T-helper 2 cell (primary cell): Measurements from ENCODE around the gene SLC4A8.
A peak's percentile ranks its signal among the peaks of the same experiment; 100 is the strongest.
"Not testable (repeated sequence)": the region's sequence is repeated elsewhere in the genome, so short reads cannot be mapped to it uniquely, and the experiment has no call there.

Source experiments
- DNase-seq, 5 experiments: peaks; one replicate each; pipeline versions ENCODE4 v3.0.0 to v3.0.0-alpha.2; 2012 to 2022

The SLC4A8 gene

DNA sequence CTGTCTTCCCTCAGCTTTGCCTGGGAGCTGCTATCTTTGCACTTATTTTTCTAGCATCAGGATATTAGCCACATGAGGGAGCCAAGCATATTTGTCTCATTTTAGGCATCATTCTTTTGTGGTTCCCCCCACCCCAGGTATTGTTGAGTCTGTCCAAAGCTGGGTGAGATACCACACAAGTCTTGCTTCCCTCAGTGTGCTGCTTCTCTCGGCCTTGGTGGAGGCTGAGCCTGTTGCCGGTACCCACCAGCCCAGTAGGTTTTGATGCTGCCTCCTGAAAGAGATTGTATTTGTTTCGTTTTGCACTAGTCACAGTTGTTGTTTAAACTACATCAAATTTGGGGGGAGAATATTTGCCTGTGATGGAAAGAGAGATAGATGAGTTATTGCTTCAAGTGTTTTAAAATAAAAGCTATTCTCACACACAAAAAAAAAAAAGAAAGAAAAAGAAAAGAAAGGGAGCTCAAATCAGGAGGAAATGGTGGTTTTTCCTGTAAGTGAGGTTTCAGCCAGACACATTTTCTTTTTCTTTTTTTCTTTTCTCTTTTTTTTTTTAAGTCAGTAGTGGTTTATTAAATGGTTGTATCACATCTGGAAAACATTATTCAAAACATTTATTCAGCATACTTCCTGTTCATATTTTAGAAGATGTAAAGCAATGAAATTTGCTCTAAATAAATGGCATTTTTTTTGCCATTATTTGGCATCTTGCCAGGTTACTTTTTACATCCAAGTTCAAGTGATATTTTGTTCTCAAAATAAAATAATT is 58.5 kb downstream of the SLC4A8 start:
- peak in 1 of 5 experiments; percentile 77 for DNase-seq

- peak in 1 of 5 experiments; percentile 65 for DNase-seq
Observed at GRCh38 chr12:51484119-51484518, 59.5 kb downstream of the SLC4A8 start.

DNA sequence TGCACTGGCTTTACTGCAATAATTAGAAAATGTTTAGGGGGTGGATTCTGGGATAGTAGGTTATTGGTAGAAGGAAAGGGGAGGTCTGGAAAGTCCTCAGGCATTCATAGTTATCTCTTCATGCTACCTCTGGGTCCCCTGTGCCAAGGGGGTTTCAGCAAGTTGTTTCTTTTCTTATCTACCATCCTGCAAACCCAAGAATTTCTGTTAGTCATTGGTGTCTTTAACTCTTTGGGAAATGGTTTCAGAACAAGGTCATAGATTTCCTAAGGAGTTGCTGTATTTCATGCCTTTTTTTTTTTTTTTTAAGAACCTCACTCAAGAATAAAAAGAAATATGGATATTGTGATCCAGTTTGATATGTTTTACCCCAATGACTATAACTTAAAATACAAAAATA is 63.6 kb downstream of the SLC4A8 start:
- DNase-seq: no peak

DNA sequence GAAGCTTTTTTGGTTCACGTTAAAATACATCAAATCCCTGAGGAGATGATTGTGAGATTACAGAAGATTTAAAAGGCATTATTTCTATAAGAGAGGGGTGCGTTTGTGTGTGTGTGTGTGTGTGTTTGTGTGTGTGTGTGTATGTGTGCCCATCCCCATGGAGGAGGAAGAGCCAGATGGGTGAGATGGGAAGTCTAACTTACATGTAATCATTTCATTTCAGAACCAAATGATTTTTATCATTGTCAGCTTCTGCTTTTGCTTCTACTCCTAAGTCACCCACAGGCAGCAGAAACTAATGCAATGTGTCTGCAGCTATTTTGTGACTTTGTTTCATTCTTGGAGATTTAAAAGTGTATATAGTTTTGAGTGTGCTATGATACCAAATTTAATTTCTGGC is 68.7 kb downstream of the SLC4A8 start:
- no peak for DNase-seq

DNA sequence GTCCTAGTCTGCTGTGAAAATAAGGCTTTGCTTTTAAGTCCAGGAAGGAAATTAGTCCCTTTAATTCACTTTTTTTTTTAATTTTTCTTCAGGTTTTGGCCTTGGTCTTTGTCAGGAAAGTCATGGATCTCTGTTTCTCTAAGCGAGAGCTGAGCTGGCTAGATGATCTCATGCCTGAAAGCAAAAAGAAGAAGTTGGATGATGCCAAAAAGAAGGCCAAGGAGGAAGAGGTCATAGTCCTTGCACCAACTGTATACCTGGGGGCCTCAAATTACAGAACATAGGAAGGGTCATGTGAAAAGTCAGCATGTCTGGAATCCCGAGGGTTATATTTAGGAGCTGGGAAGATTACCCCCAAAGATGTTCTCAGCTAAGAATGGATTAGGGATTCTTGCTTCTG is 72.3 kb downstream of the SLC4A8 start:
- no peak for DNase-seq

- no peak for DNase-seq
Observed at GRCh38 chr12:51504851-51505250, 80.2 kb downstream of the SLC4A8 start.

- no peak for DNase-seq
Observed at GRCh38 chr12:51505360-51506105, 80.9 kb downstream of the SLC4A8 start.

- no peak for DNase-seq
Observed at GRCh38 chr12:51507178-51507577, 82.5 kb downstream of the SLC4A8 start.

DNA sequence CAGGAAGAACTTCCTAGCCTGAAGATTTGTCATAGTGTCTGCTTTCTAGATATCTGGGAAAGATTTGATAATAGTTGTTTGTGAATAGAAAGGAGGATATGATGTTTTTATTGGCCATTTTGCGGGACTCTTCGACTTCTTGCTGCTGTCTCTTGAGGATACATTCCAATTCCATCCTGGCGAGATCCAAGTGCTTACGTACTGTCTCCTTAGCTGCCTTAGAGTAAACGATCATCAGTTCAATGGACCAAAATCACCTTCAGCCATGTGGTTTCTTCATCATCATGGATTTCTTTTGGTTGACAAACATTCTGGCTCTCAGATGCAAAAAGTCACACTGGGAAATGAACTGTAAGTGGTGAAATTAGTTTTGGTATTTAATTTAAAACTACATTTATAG is 83.7 kb downstream of the SLC4A8 start:
- no peak for DNase-seq

GRCh38 chr12:51511546-51512260 is 87.1 kb downstream of the SLC4A8 start:
- DNase-seq: no peak

GRCh38 chr12:51512438-51512837 is 87.8 kb downstream of the SLC4A8 start:
- DNase-seq: no peak

DNA sequence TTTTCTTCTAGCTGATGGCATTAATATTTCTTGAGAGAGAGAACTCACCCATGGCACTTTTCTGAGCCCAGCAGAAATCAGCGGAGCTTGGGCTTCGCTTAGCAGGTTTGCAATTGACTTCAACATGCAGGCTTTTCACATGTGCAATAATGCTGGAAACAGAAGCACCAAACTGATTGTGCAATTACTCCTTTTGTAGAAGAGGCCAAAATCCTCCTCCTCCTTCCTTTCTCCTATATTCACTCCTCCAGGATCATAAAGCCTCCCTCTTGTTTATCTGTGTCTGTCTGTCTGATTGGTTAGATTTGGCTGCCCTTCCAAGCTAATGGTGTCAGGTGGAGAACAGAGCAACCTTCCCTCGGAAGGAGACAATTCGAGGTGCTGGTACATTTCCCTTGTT is 90.4 kb downstream of the SLC4A8 start:
- DNase-seq: not testable (repeated sequence)

GRCh38 chr12:51517316-51517715 is 92.7 kb downstream of the SLC4A8 start:
- no peak for DNase-seq

- no peak for DNase-seq
Observed at GRCh38 chr12:51517800-51518199, 93.2 kb downstream of the SLC4A8 start.

DNA sequence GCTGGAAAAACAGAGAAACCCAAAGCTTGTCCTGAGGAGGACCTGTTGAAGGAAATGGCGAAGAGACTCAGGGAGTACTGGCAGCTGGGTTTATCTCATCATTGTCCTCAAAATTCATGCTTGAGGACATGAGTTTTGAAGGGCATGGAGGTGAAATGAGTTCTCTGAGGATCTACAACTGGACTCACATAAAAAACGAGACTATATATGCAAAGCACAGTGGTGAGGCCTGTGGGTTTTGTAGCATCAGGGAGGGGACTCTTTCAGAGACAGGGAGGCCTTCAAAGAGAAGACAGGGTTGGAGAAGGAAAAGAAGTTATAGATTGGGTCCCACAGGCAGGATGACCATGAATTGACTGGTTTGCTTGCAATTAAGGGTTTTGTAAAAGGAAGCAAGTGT is 95.1 kb downstream of the SLC4A8 start:
- DNase-seq: no peak

GRCh38 chr12:51520576-51521325 is 96.1 kb downstream of the SLC4A8 start:
- no peak for DNase-seq

GRCh38 chr12:51521554-51522276 is 97.1 kb downstream of the SLC4A8 start:
- DNase-seq: no peak

DNA sequence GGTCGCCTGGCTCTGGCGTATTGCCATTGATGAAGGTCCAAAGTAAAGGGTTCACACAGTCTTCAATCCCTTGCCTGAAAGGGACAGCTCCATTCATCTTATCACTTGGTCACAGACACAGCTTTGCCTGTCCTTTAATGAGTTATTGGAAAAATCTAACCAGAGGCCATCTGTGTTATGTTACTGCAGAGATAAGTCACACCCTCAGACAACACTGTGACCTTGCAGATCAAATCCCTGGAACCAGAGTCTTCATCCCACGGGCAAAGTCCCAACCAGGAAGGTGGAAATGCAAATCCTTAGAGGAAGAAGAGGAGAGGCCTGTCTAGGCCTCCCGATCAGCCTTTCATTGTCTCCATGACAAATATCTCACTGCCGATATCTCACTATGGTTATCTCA is 98.1 kb downstream of the SLC4A8 start:
- DNase-seq: no peak

DNA sequence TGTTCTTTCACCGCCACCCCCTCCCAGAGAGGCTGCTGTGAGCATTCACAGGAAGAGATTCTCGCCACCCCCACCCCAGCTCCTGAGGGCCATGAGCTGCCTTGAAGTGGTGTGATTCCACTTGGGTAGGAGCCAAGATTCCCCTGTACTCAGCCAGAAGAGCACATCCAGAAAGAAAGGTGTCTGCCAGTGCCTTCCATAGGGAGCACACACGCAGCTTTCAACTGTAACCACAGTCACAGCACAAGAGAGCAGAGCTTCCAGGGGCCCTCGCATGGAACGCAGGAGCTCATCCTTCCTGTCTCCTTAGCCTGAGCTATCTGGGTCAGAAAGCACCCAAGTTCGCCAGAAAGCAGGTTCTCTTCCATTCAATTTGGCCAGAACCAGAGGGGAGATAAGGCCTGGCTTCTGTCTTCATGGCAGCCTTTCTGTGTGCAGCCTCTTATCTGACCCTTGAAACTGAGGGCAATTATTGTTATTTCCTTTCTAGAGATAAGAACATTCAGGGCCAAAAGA is 99.8 kb downstream of the SLC4A8 start:
- no peak for DNase-seq

DNA sequence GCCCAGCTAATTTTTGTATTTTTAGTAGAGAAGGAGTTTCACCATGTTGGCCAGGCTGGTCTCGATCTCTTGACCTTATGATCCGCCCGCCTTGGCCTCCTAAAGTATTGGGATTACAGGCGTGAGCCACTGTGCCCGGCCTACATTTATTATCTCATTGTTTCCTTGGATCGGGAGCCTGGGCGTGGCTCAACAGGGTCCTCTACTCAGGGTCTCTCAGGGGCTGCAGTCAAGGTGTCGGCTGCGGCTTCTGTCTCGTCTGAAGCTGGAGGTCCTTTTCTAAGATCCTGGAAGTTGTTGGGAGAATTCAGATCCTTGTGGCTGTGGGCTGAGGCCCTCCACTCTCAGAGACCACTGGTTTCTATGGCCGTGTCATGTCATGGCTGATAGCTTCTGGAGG is 100.9 kb downstream of the SLC4A8 start:
- no peak for DNase-seq

- no peak for DNase-seq
Observed at GRCh38 chr12:51527966-51528365, 103.3 kb downstream of the SLC4A8 start.
